PC-3 (cell line): ENCODE data around the gene FOXO3. TPM values are rescaled to one million over a fixed set of nuclear protein-coding genes. Genes with fewer than 3 reads are reported as not detected.
A peak's percentile ranks its signal among the peaks of the same experiment; 100 is the strongest.

Source experiments
- ATAC-seq: fragments of 200-7000 bp; cut with Tn5 transposase; 2 replicates; pipeline ENCODE4 v1.9.1; 2020; ENCODE audit warnings: mild to moderate bottlenecking, moderate library complexity
- Bru-seq: library from RNA; stranded (reverse); fragments of 400-500 nt; gene quantifications from one replicate; lab custom pipeline; 2021; lab: Mats Ljungman, UMichigan
- BruChase-seq, 2 experiments: library from RNA; stranded (reverse); fragments of 400-500 nt; gene quantifications; one replicate each; lab custom pipeline; 2021; lab: Mats Ljungman, UMichigan
- BruUV-seq: library from RNA; stranded (reverse); fragments of 400-500 nt; replicated peaks from 2 replicates; lab custom pipeline; 2021; lab: Mats Ljungman, UMichigan
- CTCF ChIA-PET: fragments of 300-600 bp; sonication (Branson Sonifier 250); formaldehyde crosslinking; loops from one replicate; lab custom pipeline; 2022; ENCODE audit warnings: antibody characterized with exemption; lab: Charles Lee
- POLR2A ChIA-PET: fragments of 300-600 bp; sonication (Branson Sonifier 250); formaldehyde crosslinking; loops from one replicate; lab custom pipeline; 2022; ENCODE audit warnings: antibody characterized with exemption; ENCODE audit not compliant: unreplicated experiment; lab: Charles Lee
- DNase-seq: peaks from one replicate; pipeline ENCODE4 v3.0.0-alpha.2; 2015
- H2AFZ ChIP-seq: fragments of 300-600 bp; sonication (generic); 2 replicates; pipeline ENCODE4 v1.6.0; 2016; ENCODE audit warnings: antibody characterized with exemption, low read length
- H3F3A ChIP-seq: fragments of 300-600 bp; sonication (generic); one replicate; pipeline ENCODE4 v1.6.0; 2017; ENCODE audit warnings: antibody characterized with exemption, low read length, control low read depth, mild to moderate bottlenecking; ENCODE audit not compliant: unreplicated experiment
- H3K27ac ChIP-seq: fragments of 300-600 bp; sonication (generic); 2 replicates; pipeline ENCODE4 v1.5.1; 2016; ENCODE audit warnings: mild to moderate bottlenecking, low read length
- H3K27me3 ChIP-seq: fragments of 300-600 bp; sonication (generic); 2 replicates; pipeline ENCODE4 v1.6.1; 2016; ENCODE audit warnings: low read length, mixed read lengths
- H3K36me3 ChIP-seq: fragments of 300-600 bp; sonication (generic); 2 replicates; pipeline ENCODE4 v1.6.1; 2016; ENCODE audit warnings: low read depth, mixed run types, low read length, mixed read lengths
- H3K4me1 ChIP-seq: fragments of 300-600 bp; sonication (generic); 2 replicates; pipeline ENCODE4 v1.5.1; 2016; ENCODE audit warnings: low read length; ENCODE audit not compliant: insufficient read depth
- H3K4me2 ChIP-seq: fragments of 300-600 bp; sonication (generic); 2 replicates; pipeline ENCODE4 v1.6.0; 2016; ENCODE audit warnings: low read length
- H3K4me3 ChIP-seq: fragments of 300-600 bp; sonication (generic); 2 replicates; pipeline ENCODE4 v1.5.1; 2016; ENCODE audit warnings: mild to moderate bottlenecking, low read length, mixed read lengths
- H3K79me2 ChIP-seq: fragments of 300-600 bp; sonication (generic); 2 replicates; pipeline ENCODE4 v1.6.1; 2017; ENCODE audit warnings: low read length, mixed read lengths
- H3K9ac ChIP-seq: fragments of 300-600 bp; sonication (generic); 2 replicates; pipeline ENCODE4 v1.6.0; 2016; ENCODE audit warnings: mild to moderate bottlenecking, low read length
- H3K9me2 ChIP-seq: fragments of 300-600 bp; sonication (generic); replicated peaks from 2 replicates; pipeline ENCODE4 v1.6.1; 2016; ENCODE audit warnings: mixed run types, low read length, mixed read lengths
- H3K9me3 ChIP-seq: fragments of 300-600 bp; sonication (generic); 2 replicates; pipeline ENCODE4 v1.6.1; 2016; ENCODE audit warnings: low read length, mixed read lengths
- H4K20me1 ChIP-seq: fragments of 300-600 bp; sonication (generic); 2 replicates; pipeline ENCODE4 v1.6.1; 2016; ENCODE audit warnings: low read length, mixed read lengths
- CTCF ChIP-seq: fragments of 300-600 bp; sonication (generic); conservative IDR thresholded peaks from 2 replicates; pipeline ENCODE4 v1.5.1; 2017; ENCODE audit warnings: antibody characterized with exemption, low read depth, mild to moderate bottlenecking, low read length
- EZH2 ChIP-seq: fragments of 300-600 bp; sonication (generic); IDR thresholded peaks from one replicate; pipeline ENCODE4 v1.6.1; 2017; ENCODE audit warnings: antibody characterized with exemption, mild to moderate bottlenecking, low read length; ENCODE audit not compliant: unreplicated experiment
- EZH2phosphoT487 ChIP-seq: fragments of 300-600 bp; sonication (generic); IDR thresholded peaks from 2 replicates; pipeline ENCODE4 v1.6.1; 2018; ENCODE audit warnings: mild to moderate bottlenecking, antibody characterized with exemption, low read length, borderline replicate concordance
- intact Hi-C: fragments of 100-400 bp; cut with micrococcal nuclease; formaldehyde crosslinking; loops from 2 replicates; pipeline ENCODE4 v1.9.0; 2023
- long read RNA-seq: library from polyadenylated mRNA; unstranded; transcript quantifications from one replicate; pipeline ENCODE4 v2.0.0, GENCODE V29; 2021; ENCODE audit not compliant: unreplicated experiment
- total RNA-seq: library from RNA; depleted of rRNA; stranded (reverse); fragments of >200 nt; gene quantifications from 2 replicates; pipeline ENCODE4 v1.2.3, GENCODE V29; 2014; rRNA removed

Gene FOXO3
- 12.8 and 19.9 TPM in 2 replicates for total RNA-seq
- percentile 92 among the genes with signal in this experiment for Bru-seq, nascent RNA
- percentile 73 among the genes with signal in this experiment for BruChase-seq, experiment 1, labeled RNA remaining after a 6-hour chase
- percentile 79 among the genes with signal in this experiment for BruChase-seq, experiment 2, labeled RNA remaining after a 2-hour chase
- long read RNA-seq, full-length matches to known transcripts = 79 of 156 reads
- long read RNA-seq, partial matches to known transcripts = 68 of 156 reads
- long read RNA-seq, other reads (novel, unspliced or antisense) = 9 of 156 reads

- intact Hi-C loops = loop anchor here (1.0 to 5.0 kb wide), 3 partner anchors 112 to 277 kb away; no protein-coding TSS in a partner anchor
- H3F3A ChIP-seq = peaks cover 4% of the 10 kb centered on the region
- H3K9me2 ChIP-seq = no peaks in the 10 kb centered on the region
- ChIA-PET CTCF (interaction anchor here (0.5 to 0.6 kb wide), 3 partner anchors 333 to 1243 kb away, joined by 4 to 6 read pairs (median 4); no protein-coding TSS in a partner anchor), POLR2A (interaction anchor here (0.6 to 1.0 kb wide), 4 partner anchors 288 to 734 kb away, joined by 3 to 10 read pairs (median 6); partner anchors contain the start of gene ARMC2)
- ATAC-seq (peak; percentile 32), DNase-seq (peak; percentile 85)
- TF ChIP-seq EZH2phosphoT487 (peak; percentile 87), CTCF (no peak), EZH2 (no peak)
- no TSS peak for BruUV-seq
- H3K27ac ChIP-seq = peak within 1 kb of the TSS; percentile 79
- peak within 1 kb of the TSS; percentile 95 for H3K4me3 ChIP-seq
- H2AFZ ChIP-seq = peak within 1 kb of the TSS; percentile 57
- peak within 1 kb of the TSS; percentile 78 for H3K9ac ChIP-seq
- no peaks in the 10 kb centered on the region for H3K27me3 ChIP-seq
- peaks cover 52% of the 10 kb centered on the region for H3K79me2 ChIP-seq
- peaks cover 27% of the 10 kb centered on the region for H3K4me1 ChIP-seq
- H3K9me3 ChIP-seq = no peaks in the 10 kb centered on the region
- no peaks in the 10 kb centered on the region for H3K36me3 ChIP-seq
- peaks cover 20% of the 10 kb centered on the region; the same call in 1 of the 2 replicates for H4K20me1 ChIP-seq
- H3K4me2 ChIP-seq = peak within 1 kb of the TSS; percentile 99
These were observed at the start of gene FOXO3 for GRCh38 chr6:108560463-108561308. Gene FOXO3 (plus strand): TSS chr6:108560917. CDS start chr6:108561209, 292 bp downstream.

GRCh38 chr6:108518714-108519576 is 41.8 kb upstream of the FOXO3 start:
- Histone ChIP-seq H3K79me2 (no peaks in the 10 kb centered on the region), H3K4me3 (no peak overlapping the region), H4K20me1 (no peaks in the 10 kb centered on the region), H2AFZ (no peak overlapping the region), H3K9me3 (no peaks in the 10 kb centered on the region), H3K27me3 (no peaks in the 10 kb centered on the region), H3K9ac (no peak overlapping the region), H3K27ac (no peak overlapping the region), H3K9me2 (no peaks in the 10 kb centered on the region), H3K36me3 (no peaks in the 10 kb centered on the region), H3K4me2 (no peak overlapping the region), H3K4me1 (no peaks in the 10 kb centered on the region), H3F3A (no peaks in the 10 kb centered on the region)
- DNase-seq = peak; percentile 49
- POLR2A ChIA-PET = no interaction called here
- TF ChIP-seq EZH2phosphoT487 (no peak), CTCF (peak; percentile 66), EZH2 (no peak)
- intact Hi-C loops = no loop called here
- CTCF ChIA-PET = interaction anchor here (0.7 kb wide), 1 partner anchor 374 kb away, joined by 3 read pairs; no protein-coding TSS in a partner anchor
- no TSS peak for BruUV-seq
- peak; percentile 57 for ATAC-seq
